SK-N-SH (cell line): ENCODE results near the gene PXMP4.

ENCODE experiments used
- CHD2 ChIP-seq: fragments of 150-350 bp; IDR thresholded peaks from 2 replicates; pipeline ENCODE4 v1.6.1; 2018; ENCODE audit warnings: low read length; ENCODE audit not compliant: partially characterized antibody
- GABPA ChIP-seq: IDR thresholded peaks from 2 replicates; pipeline ENCODE4 v1.4.0; 2012; ENCODE audit warnings: low read depth, mild to moderate bottlenecking
- GATA2 ChIP-seq: sonication (generic); formaldehyde crosslinking; IDR thresholded peaks from 2 replicates; pipeline ENCODE4 v1.5.0; 2020; ENCODE audit warnings: mild to moderate bottlenecking, missing genetic modification reagents
- MAX ChIP-seq: IDR thresholded peaks from 2 replicates; pipeline ENCODE4 v1.4.0; 2012; ENCODE audit warnings: low read depth
- POLR2AphosphoS5 ChIP-seq: IDR thresholded peaks from 2 replicates; pipeline ENCODE4 v1.6.1; 2012; ENCODE audit warnings: low read depth, low read length
- RAD21 ChIP-seq: IDR thresholded peaks from 2 replicates; pipeline ENCODE4 v1.6.1; 2012; ENCODE audit warnings: mild to moderate bottlenecking, low read length
- SIN3A ChIP-seq: IDR thresholded peaks from 2 replicates; pipeline ENCODE4 v1.6.1; 2012; ENCODE audit warnings: low read depth, mild to moderate bottlenecking, low read length, moderate library complexity, borderline replicate concordance
- TEAD4 ChIP-seq: IDR thresholded peaks from 2 replicates; pipeline ENCODE4 v1.4.0; 2012; ENCODE audit warnings: mild to moderate bottlenecking, borderline replicate concordance; ENCODE audit not compliant: insufficient read depth
- TF ChIP-seq, protein P1 (sequence below): IDR thresholded peaks from 2 replicates; pipeline ENCODE4 v1.4.0; 2012; ENCODE audit warnings: low read depth, borderline replicate concordance
- TF ChIP-seq, protein P2 (sequence below): fragments of 200-600 bp; sonication (generic); IDR thresholded peaks from 2 replicates; pipeline ENCODE4 v1.6.1; 2017; ENCODE audit warnings: antibody characterized with exemption, mild to moderate bottlenecking, moderate library complexity
- TF ChIP-seq, protein P3 (sequence below): IDR thresholded peaks from 2 replicates; pipeline ENCODE4 v1.6.1; 2012; ENCODE audit warnings: mild to moderate bottlenecking, low read depth, low read length, moderate library complexity

DNA sequence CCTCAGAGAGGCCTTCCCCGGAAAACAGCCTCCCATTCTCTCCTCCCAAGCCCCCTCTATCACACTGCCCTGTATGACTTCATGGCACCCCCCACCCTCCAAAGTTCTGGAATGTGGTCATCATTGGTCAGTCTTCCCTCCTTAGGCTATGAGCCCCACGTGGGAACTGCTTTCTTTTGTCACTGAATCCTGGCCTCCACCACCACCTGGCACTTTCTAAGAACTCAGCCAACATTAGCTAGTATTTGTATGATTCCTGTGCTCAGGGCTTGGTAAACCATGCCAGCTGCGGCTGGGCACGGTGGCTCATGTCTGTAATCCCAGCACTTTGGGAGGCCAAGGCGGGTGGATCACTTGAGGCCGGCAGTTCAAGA is 25.5 kb downstream of the PXMP4 start:
- no peak for TF ChIP-seq RAD21
- no peak for TF ChIP-seq MAX
- TF ChIP-seq, protein P1, sequence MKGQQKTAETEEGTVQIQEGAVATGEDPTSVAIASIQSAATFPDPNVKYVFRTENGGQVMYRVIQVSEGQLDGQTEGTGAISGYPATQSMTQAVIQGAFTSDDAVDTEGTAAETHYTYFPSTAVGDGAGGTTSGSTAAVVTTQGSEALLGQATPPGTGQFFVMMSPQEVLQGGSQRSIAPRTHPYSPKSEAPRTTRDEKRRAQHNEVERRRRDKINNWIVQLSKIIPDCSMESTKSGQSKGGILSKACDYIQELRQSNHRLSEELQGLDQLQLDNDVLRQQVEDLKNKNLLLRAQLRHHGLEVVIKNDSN: no peak
- TF ChIP-seq POLR2AphosphoS5: no peak
- TF ChIP-seq, protein P2, sequence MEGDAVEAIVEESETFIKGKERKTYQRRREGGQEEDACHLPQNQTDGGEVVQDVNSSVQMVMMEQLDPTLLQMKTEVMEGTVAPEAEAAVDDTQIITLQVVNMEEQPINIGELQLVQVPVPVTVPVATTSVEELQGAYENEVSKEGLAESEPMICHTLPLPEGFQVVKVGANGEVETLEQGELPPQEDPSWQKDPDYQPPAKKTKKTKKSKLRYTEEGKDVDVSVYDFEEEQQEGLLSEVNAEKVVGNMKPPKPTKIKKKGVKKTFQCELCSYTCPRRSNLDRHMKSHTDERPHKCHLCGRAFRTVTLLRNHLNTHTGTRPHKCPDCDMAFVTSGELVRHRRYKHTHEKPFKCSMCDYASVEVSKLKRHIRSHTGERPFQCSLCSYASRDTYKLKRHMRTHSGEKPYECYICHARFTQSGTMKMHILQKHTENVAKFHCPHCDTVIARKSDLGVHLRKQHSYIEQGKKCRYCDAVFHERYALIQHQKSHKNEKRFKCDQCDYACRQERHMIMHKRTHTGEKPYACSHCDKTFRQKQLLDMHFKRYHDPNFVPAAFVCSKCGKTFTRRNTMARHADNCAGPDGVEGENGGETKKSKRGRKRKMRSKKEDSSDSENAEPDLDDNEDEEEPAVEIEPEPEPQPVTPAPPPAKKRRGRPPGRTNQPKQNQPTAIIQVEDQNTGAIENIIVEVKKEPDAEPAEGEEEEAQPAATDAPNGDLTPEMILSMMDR: no peak
- TF ChIP-seq TEAD4: no peak
- TF ChIP-seq SIN3A: no peak
- TF ChIP-seq, protein P3, sequence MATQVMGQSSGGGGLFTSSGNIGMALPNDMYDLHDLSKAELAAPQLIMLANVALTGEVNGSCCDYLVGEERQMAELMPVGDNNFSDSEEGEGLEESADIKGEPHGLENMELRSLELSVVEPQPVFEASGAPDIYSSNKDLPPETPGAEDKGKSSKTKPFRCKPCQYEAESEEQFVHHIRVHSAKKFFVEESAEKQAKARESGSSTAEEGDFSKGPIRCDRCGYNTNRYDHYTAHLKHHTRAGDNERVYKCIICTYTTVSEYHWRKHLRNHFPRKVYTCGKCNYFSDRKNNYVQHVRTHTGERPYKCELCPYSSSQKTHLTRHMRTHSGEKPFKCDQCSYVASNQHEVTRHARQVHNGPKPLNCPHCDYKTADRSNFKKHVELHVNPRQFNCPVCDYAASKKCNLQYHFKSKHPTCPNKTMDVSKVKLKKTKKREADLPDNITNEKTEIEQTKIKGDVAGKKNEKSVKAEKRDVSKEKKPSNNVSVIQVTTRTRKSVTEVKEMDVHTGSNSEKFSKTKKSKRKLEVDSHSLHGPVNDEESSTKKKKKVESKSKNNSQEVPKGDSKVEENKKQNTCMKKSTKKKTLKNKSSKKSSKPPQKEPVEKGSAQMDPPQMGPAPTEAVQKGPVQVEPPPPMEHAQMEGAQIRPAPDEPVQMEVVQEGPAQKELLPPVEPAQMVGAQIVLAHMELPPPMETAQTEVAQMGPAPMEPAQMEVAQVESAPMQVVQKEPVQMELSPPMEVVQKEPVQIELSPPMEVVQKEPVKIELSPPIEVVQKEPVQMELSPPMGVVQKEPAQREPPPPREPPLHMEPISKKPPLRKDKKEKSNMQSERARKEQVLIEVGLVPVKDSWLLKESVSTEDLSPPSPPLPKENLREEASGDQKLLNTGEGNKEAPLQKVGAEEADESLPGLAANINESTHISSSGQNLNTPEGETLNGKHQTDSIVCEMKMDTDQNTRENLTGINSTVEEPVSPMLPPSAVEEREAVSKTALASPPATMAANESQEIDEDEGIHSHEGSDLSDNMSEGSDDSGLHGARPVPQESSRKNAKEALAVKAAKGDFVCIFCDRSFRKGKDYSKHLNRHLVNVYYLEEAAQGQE: no peak
- no peak for TF ChIP-seq GABPA
- TF ChIP-seq GATA2 (CRISPR knock-in tag): no peak
- no peak for TF ChIP-seq CHD2
